Activated CD4-positive, alpha-beta T cell treated with anti-CD3 and anti-CD28 coated beads, Interleukin-2, amount 10 ng/mL, durations not matched to agents 7 days and 5 days (primary cell): ENCODE data around the gene TWIST2. TPM values are rescaled to one million over a fixed set of nuclear protein-coding genes. Genes with fewer than 3 reads are reported as not detected.

Experiments
- CTCF ChIA-PET: fragments of 350-600 bp; sonication (Branson Sonifier 250); formaldehyde crosslinking; loops from one replicate; lab custom pipeline; 2021; ENCODE audit warnings: antibody characterized with exemption; lab: Charles Lee
- POLR2A ChIA-PET: fragments of 350-600 bp; sonication (Branson Sonifier 250); formaldehyde crosslinking; loops from one replicate; lab custom pipeline; 2021; ENCODE audit warnings: antibody characterized with exemption; lab: Charles Lee
- DNase-seq: peaks from one replicate; pipeline ENCODE4 v3.0.0-alpha.2; 2020
- H3K27ac Mint-ChIP-seq: one replicate; pipeline ENCODE4 v1.8.0; 2021; ENCODE audit warnings: mild to moderate bottlenecking, moderate library complexity, mixed read lengths
- H3K27me3 Mint-ChIP-seq: one replicate; pipeline ENCODE4 v1.8.0; 2021; ENCODE audit warnings: mixed read lengths
- H3K36me3 Mint-ChIP-seq: one replicate; pipeline ENCODE4 v1.8.0; 2021; ENCODE audit warnings: low read depth, mixed read lengths
- H3K4me1 Mint-ChIP-seq: one replicate; pipeline ENCODE4 v1.8.0; 2021; ENCODE audit warnings: mixed read lengths
- H3K4me3 Mint-ChIP-seq: one replicate; pipeline ENCODE4 v1.8.0; 2021; ENCODE audit warnings: mild to moderate bottlenecking, moderate library complexity, mixed read lengths
- H3K9me3 Mint-ChIP-seq: one replicate; pipeline ENCODE4 v1.8.0; 2021; ENCODE audit warnings: mixed read lengths
- total RNA-seq, 2 experiments: library from RNA; stranded (reverse); gene quantifications; one replicate each; pipeline ENCODE4 v1.2.3, GENCODE V29; 2021

TWIST2 gene
- total RNA-seq = not detected

- no peak within 1 kb of the TSS for H3K4me3 Mint-ChIP-seq
- H3K9me3 Mint-ChIP-seq = no peaks in the 10 kb centered on the region
- no peaks in the 10 kb centered on the region for H3K4me1 Mint-ChIP-seq
- ChIA-PET CTCF (interaction anchor here (0.8 kb wide), 1 partner anchor 9 kb away, joined by 3 read pairs; no protein-coding TSS in a partner anchor), POLR2A (no interaction called here)
- no peak for DNase-seq
- H3K27ac Mint-ChIP-seq = no peak within 1 kb of the TSS
- peaks cover 64% of the 10 kb centered on the region for H3K27me3 Mint-ChIP-seq
- H3K36me3 Mint-ChIP-seq = no peaks in the 10 kb centered on the region
Observed at GRCh38 chr2:238847841-238848690, at the start of gene TWIST2. TSS of gene TWIST2 (plus strand) at chr2:238848085. CDS start at chr2:238848216, 131 bp downstream.

GRCh38 chr2:238801791-238802190 is 46.1 kb upstream of the TWIST2 start:
- Mint-ChIP-seq H3K27ac (no peak overlapping the region), H3K36me3 (no peaks in the 10 kb centered on the region), H3K9me3 (no peaks in the 10 kb centered on the region), H3K27me3 (peaks cover 6% of the 10 kb centered on the region), H3K4me3 (no peak overlapping the region), H3K4me1 (no peaks in the 10 kb centered on the region)
- CTCF ChIA-PET = no interaction called here
- DNase-seq = no peak
- POLR2A ChIA-PET = no interaction called here

- H3K9me3 Mint-ChIP-seq = no peaks in the 10 kb centered on the region
- DNase-seq = no peak
- ChIA-PET CTCF (no interaction called here), POLR2A (no interaction called here)
- H3K4me3 Mint-ChIP-seq = no peak overlapping the region
- H3K27ac Mint-ChIP-seq = no peak overlapping the region
- H3K27me3 Mint-ChIP-seq = peaks cover 6% of the 10 kb centered on the region
- H3K4me1 Mint-ChIP-seq = no peaks in the 10 kb centered on the region
- no peaks in the 10 kb centered on the region for H3K36me3 Mint-ChIP-seq
Observed at GRCh38 chr2:238802957-238803356, 44.9 kb upstream of the TWIST2 start.

- CTCF ChIA-PET = interaction anchor here (0.6 kb wide), 1 partner anchor 1884 kb away, joined by 3 read pairs; no protein-coding TSS in a partner anchor
- peaks cover 6% of the 10 kb centered on the region for H3K27me3 Mint-ChIP-seq
- H3K4me3 Mint-ChIP-seq = no peak overlapping the region
- no peak for DNase-seq
- no peaks in the 10 kb centered on the region for H3K36me3 Mint-ChIP-seq
- no peaks in the 10 kb centered on the region for H3K4me1 Mint-ChIP-seq
- POLR2A ChIA-PET = no interaction called here
- H3K9me3 Mint-ChIP-seq = peaks cover 9% of the 10 kb centered on the region
- H3K27ac Mint-ChIP-seq = no peak overlapping the region
Observed at GRCh38 chr2:238803996-238804870, 43.7 kb upstream of the TWIST2 start.

- POLR2A ChIA-PET = no interaction called here
- peaks cover 9% of the 10 kb centered on the region for H3K9me3 Mint-ChIP-seq
Observed at GRCh38 chr2:238808761-238809160, 39.1 kb upstream of the TWIST2 start.

GRCh38 chr2:238810321-238810720 is 37.6 kb upstream of the TWIST2 start:
- Mint-ChIP-seq H3K4me3 (no peak overlapping the region), H3K9me3 (peaks cover 9% of the 10 kb centered on the region), H3K36me3 (no peaks in the 10 kb centered on the region), H3K4me1 (no peaks in the 10 kb centered on the region), H3K27ac (no peak overlapping the region), H3K27me3 (peaks cover 3% of the 10 kb centered on the region)
- no peak for DNase-seq
- ChIA-PET CTCF (no interaction called here), POLR2A (no interaction called here)

More at GRCh38 chr2:238808761-238809160, 39.1 kb upstream of the TWIST2 start:
- no peak overlapping the region for H3K27ac Mint-ChIP-seq
- no peak for DNase-seq
- no peak overlapping the region for H3K4me3 Mint-ChIP-seq
- H3K4me1 Mint-ChIP-seq = no peaks in the 10 kb centered on the region
- no peaks in the 10 kb centered on the region for H3K36me3 Mint-ChIP-seq
- CTCF ChIA-PET = interaction anchor here (0.6 kb wide), 1 partner anchor 989 kb away, joined by 4 read pairs; no protein-coding TSS in a partner anchor
- peaks cover 4% of the 10 kb centered on the region for H3K27me3 Mint-ChIP-seq

GRCh38 chr2:238811293-238811692 is 36.6 kb upstream of the TWIST2 start:
- Mint-ChIP-seq H3K4me3 (no peak overlapping the region), H3K27me3 (peaks cover 3% of the 10 kb centered on the region), H3K36me3 (no peaks in the 10 kb centered on the region), H3K9me3 (peaks cover 9% of the 10 kb centered on the region), H3K4me1 (no peaks in the 10 kb centered on the region), H3K27ac (no peak overlapping the region)
- POLR2A ChIA-PET = no interaction called here
- no peak for DNase-seq
- CTCF ChIA-PET = no interaction called here

GRCh38 chr2:238811759-238812158 is 36.1 kb upstream of the TWIST2 start:
- H3K4me1 Mint-ChIP-seq = no peaks in the 10 kb centered on the region
- CTCF ChIA-PET = no interaction called here
- DNase-seq = no peak
- H3K27me3 Mint-ChIP-seq = peaks cover 3% of the 10 kb centered on the region
- no peak overlapping the region for H3K4me3 Mint-ChIP-seq
- POLR2A ChIA-PET = no interaction called here
- H3K36me3 Mint-ChIP-seq = no peaks in the 10 kb centered on the region
- H3K27ac Mint-ChIP-seq = no peak overlapping the region
- H3K9me3 Mint-ChIP-seq = peaks cover 9% of the 10 kb centered on the region

GRCh38 chr2:238813109-238813508 is 34.8 kb upstream of the TWIST2 start:
- Mint-ChIP-seq H3K9me3 (peaks cover 9% of the 10 kb centered on the region), H3K4me3 (no peak overlapping the region), H3K36me3 (no peaks in the 10 kb centered on the region), H3K4me1 (no peaks in the 10 kb centered on the region), H3K27ac (no peak overlapping the region), H3K27me3 (peaks cover 3% of the 10 kb centered on the region)
- CTCF ChIA-PET = no interaction called here
- POLR2A ChIA-PET = no interaction called here
- DNase-seq = no peak

- Mint-ChIP-seq H3K4me3 (no peak overlapping the region), H3K4me1 (no peaks in the 10 kb centered on the region), H3K36me3 (no peaks in the 10 kb centered on the region), H3K27ac (no peak overlapping the region), H3K27me3 (peaks cover 4% of the 10 kb centered on the region), H3K9me3 (peaks cover 3% of the 10 kb centered on the region)
- ChIA-PET POLR2A (no interaction called here), CTCF (no interaction called here)
- DNase-seq = no peak
Observed at GRCh38 chr2:238814815-238815214, 33.1 kb upstream of the TWIST2 start.

- H3K4me1 Mint-ChIP-seq = no peaks in the 10 kb centered on the region
Observed at GRCh38 chr2:238816291-238816690, 31.6 kb upstream of the TWIST2 start.

GRCh38 chr2:238817382-238817781 is 30.5 kb upstream of the TWIST2 start:
- no peaks in the 10 kb centered on the region for H3K36me3 Mint-ChIP-seq
- POLR2A ChIA-PET = no interaction called here
- no peak overlapping the region for H3K27ac Mint-ChIP-seq
- CTCF ChIA-PET = no interaction called here
- DNase-seq = no peak
- H3K4me1 Mint-ChIP-seq = no peaks in the 10 kb centered on the region
- no peak overlapping the region for H3K4me3 Mint-ChIP-seq
- peaks cover 7% of the 10 kb centered on the region for H3K9me3 Mint-ChIP-seq
- H3K27me3 Mint-ChIP-seq = peaks cover 4% of the 10 kb centered on the region

More at GRCh38 chr2:238816291-238816690, 31.6 kb upstream of the TWIST2 start:
- CTCF ChIA-PET = no interaction called here
- peaks cover 4% of the 10 kb centered on the region for H3K27me3 Mint-ChIP-seq
- no peak overlapping the region for H3K4me3 Mint-ChIP-seq
- no peak overlapping the region for H3K27ac Mint-ChIP-seq
- no peaks in the 10 kb centered on the region for H3K36me3 Mint-ChIP-seq
- POLR2A ChIA-PET = no interaction called here
- peaks cover 7% of the 10 kb centered on the region for H3K9me3 Mint-ChIP-seq
- no peak for DNase-seq

GRCh38 chr2:238817891-238818290 is 30.0 kb upstream of the TWIST2 start:
- POLR2A ChIA-PET = no interaction called here
- Mint-ChIP-seq H3K36me3 (no peaks in the 10 kb centered on the region), H3K4me3 (no peak overlapping the region), H3K27me3 (peaks cover 4% of the 10 kb centered on the region), H3K4me1 (no peaks in the 10 kb centered on the region), H3K9me3 (peaks cover 7% of the 10 kb centered on the region), H3K27ac (no peak overlapping the region)
- CTCF ChIA-PET = no interaction called here
- DNase-seq = no peak
